HepG2 (cell line): Measurements from ENCODE around the gene TMEM269. TPM values are rescaled to one million over a fixed set of nuclear protein-coding genes. Genes with fewer than 3 reads are reported as not detected.

Experiments used
- ATAD3A ChIP-seq: sonication (generic); formaldehyde crosslinking; IDR thresholded peaks from 2 replicates; pipeline ENCODE4 v1.4.0; 2020; ENCODE audit warnings: missing genetic modification reagents
- KDM4B ChIP-seq: sonication (generic); formaldehyde crosslinking; IDR thresholded peaks from 2 replicates; pipeline ENCODE4 v1.4.0; 2020; ENCODE audit warnings: missing genetic modification reagents
- POLR2A ChIP-seq, 2 experiments: IDR thresholded peaks; 2 replicates each; pipeline ENCODE4 v1.6.1; 2011; ENCODE audit warnings: low read depth in 2 of 2, low read length in 2 of 2, mild to moderate bottlenecking in 1 of 2, moderate library complexity in 1 of 2; ENCODE audit not compliant: insufficient read depth in 1 of 2
- SAP130 ChIP-seq: IDR thresholded peaks from 2 replicates; pipeline ENCODE4 v1.6.1; 2016; ENCODE audit warnings: low read depth
- ZNF263 ChIP-seq: sonication (generic); formaldehyde crosslinking; IDR thresholded peaks from 2 replicates; pipeline ENCODE4 v1.4.0; 2020; ENCODE audit warnings: missing genetic modification reagents
- ZNF274 ChIP-seq: sonication (generic); formaldehyde crosslinking; IDR thresholded peaks from 2 replicates; pipeline ENCODE4 v1.5.1; 2020; ENCODE audit warnings: mild to moderate bottlenecking, missing genetic modification reagents
- ZNF335 ChIP-seq: sonication (generic); formaldehyde crosslinking; IDR thresholded peaks from 2 replicates; pipeline ENCODE4 v1.4.0; 2020; ENCODE audit warnings: missing genetic modification reagents
- ZNF407 ChIP-seq: sonication (generic); formaldehyde crosslinking; IDR thresholded peaks from one replicate; pipeline ENCODE4 v1.5.1; 2020; ENCODE audit warnings: mild to moderate bottlenecking, missing genetic modification reagents; ENCODE audit errors: not compliant biosample characterization
- polyA plus RNA-seq, 8 experiments: library from polyadenylated mRNA; depleted of rRNA in 3 of 8; stranded (reverse) in 7 of 8; unstranded in 1 of 8; fragments of >200 nt; fragmentation: Illumina TruSeq in 4 of 8; extraction: Trizol in 4 of 8; gene quantifications; 2 replicates each; pipeline versions ENCODE4 v1.2.1 to v1.2.3, GENCODE V29; 2011 to 2016; ENCODE audit warnings: low read depth in 4 of 8, missing spikeins in 1 of 8, mixed read lengths in 1 of 8; ENCODE audit not compliant: insufficient read depth in 1 of 8
- total RNA-seq, 5 experiments: library from RNA; depleted of rRNA; stranded (reverse); fragments of >200 nt; fragmentation: Illumina TruSeq; extraction: Trizol; gene quantifications; 2 replicates each; pipeline ENCODE4 v1.2.3, GENCODE V29; 2016; ENCODE audit warnings: low read depth in 1 of 5
- TF ChIP-seq, protein P1 (sequence below): sonication (generic); formaldehyde crosslinking; IDR thresholded peaks from 2 replicates; pipeline ENCODE4 v1.9.0; 2021; ENCODE audit warnings: missing genetic modification reagents, borderline replicate concordance
- TF ChIP-seq, protein P2 (sequence below): sonication (generic); formaldehyde crosslinking; IDR thresholded peaks from 2 replicates; pipeline ENCODE4 v1.4.0; 2020; ENCODE audit warnings: mild to moderate bottlenecking, missing genetic modification reagents

TMEM269 gene
- total and polyA plus RNA-seq, 2 of the 13 experiments (the other 11 are each of a cell fraction or from before 2014, with no cell fraction given), result 0.15 to 0.21 TPM

DNA sequence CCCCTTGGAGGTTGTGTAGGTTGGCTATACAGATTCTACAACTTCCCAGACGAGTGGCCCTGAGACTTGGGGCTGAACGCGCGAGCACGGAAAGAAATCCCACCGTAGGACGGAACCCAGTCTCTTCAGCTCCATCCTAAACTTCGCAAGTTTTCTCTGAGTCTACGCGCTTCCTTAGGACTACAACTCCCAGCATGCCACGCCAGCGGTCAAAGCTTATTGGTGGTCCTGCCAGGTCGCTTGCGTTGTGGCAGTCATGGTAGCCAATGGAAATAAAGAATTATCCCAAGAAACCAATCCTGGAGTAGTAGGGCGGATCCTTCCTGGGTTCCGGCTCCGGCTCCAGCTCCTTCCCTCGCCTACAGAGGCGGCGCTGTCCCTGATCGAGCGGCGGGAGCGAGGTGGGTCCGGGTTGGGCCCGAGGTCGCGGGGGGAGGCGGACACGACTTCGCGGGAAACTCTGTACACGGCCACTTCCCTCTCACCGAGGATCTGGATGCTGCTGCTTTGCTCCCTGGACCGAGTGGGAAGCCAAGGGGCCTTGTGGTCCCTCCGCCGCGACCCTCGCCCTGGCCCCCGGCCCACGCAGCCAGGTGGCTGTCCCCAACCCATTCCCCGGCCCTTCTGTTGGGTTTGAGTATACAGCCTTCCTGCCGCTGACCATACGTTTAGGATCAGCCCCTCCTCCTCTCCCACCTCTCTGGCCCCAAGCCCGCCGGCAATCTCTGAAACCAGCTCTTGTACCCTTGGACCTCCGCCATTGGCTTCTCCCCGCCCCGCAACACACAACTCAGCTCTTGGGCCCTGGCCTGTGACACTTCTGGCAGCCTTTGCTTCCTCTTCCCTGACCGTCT is 61.7 kb downstream of the TMEM269 start, which contains the start of gene ZNF691 (continued):
- TF ChIP-seq, protein P1, sequence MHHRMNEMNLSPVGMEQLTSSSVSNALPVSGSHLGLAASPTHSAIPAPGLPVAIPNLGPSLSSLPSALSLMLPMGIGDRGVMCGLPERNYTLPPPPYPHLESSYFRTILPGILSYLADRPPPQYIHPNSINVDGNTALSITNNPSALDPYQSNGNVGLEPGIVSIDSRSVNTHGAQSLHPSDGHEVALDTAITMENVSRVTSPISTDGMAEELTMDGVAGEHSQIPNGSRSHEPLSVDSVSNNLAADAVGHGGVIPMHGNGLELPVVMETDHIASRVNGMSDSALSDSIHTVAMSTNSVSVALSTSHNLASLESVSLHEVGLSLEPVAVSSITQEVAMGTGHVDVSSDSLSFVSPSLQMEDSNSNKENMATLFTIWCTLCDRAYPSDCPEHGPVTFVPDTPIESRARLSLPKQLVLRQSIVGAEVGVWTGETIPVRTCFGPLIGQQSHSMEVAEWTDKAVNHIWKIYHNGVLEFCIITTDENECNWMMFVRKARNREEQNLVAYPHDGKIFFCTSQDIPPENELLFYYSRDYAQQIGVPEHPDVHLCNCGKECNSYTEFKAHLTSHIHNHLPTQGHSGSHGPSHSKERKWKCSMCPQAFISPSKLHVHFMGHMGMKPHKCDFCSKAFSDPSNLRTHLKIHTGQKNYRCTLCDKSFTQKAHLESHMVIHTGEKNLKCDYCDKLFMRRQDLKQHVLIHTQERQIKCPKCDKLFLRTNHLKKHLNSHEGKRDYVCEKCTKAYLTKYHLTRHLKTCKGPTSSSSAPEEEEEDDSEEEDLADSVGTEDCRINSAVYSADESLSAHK (CRISPR knock-in tag), result no peak
- TF ChIP-seq ZNF263 (CRISPR knock-in tag) (0 out of 2 replicates have a peak, but pooled peaks have one; percentile 38), ZNF274 (CRISPR knock-in tag) (peak; percentile 88; the same call in 1 of the 2 replicates), ZNF335 (CRISPR knock-in tag) (0 out of 2 replicates have a peak, but pooled peaks have one; percentile 28), SAP130 (CRISPR knock-in tag) (peak; percentile 83), POLR2A (IDR thresholded peaks at IDR 0.05; ENCODE audit: insufficient read depth in 1 of 2, low read depth in 2 of 2, low read length in 2 of 2) (peak; percentile 80 to 85), ZNF407 (CRISPR knock-in tag) (peak; percentile 76), KDM4B (CRISPR knock-in tag) (no peak; the same call in 1 of the 2 replicates), ATAD3A (CRISPR knock-in tag) (no peak)
- TF ChIP-seq, protein P2, sequence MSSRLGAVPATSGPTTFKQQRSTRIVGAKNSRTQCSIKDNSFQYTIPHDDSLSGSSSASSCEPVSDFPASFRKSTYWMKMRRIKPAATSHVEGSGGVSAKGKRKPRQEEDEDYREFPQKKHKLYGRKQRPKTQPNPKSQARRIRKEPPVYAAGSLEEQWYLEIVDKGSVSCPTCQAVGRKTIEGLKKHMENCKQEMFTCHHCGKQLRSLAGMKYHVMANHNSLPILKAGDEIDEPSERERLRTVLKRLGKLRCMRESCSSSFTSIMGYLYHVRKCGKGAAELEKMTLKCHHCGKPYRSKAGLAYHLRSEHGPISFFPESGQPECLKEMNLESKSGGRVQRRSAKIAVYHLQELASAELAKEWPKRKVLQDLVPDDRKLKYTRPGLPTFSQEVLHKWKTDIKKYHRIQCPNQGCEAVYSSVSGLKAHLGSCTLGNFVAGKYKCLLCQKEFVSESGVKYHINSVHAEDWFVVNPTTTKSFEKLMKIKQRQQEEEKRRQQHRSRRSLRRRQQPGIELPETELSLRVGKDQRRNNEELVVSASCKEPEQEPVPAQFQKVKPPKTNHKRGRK (CRISPR knock-in tag), result no peak
